Measurements from ENCODE around the gene SKAP2.

DNA sequence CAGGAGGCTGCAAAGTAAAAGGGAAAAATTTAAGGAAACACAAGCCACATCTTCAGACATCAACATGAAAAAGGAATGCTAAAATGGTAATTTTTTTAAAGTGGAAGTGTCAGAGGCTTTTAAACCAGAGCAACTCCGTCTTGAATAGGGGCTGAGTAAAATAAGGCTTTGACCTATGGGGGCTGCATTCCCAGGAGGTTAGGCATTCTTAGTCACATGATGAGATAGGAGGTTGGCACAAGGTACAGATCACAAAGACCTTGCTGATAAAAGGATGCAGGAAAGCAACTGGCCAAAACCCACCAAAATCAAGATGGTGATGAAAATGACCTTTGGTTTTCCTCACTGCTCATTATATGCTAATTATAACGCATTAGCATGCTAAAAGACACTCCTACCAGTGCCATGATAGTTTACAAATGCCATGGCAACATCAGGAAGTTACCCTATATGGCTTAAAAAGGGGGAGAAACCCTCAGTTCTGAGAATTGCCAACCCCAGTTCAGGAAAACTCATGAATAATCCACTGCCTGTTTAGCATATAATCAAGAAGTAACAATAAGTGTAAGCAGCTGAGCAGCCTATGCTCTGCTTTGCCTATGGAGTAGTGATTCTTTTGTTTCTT, 128.3 kb downstream of the SKAP2 start:
- no peak for TF ChIP-seq POLR2A (IDR thresholded peaks at IDR 0.05)
- TF ChIP-seq, protein P1, sequence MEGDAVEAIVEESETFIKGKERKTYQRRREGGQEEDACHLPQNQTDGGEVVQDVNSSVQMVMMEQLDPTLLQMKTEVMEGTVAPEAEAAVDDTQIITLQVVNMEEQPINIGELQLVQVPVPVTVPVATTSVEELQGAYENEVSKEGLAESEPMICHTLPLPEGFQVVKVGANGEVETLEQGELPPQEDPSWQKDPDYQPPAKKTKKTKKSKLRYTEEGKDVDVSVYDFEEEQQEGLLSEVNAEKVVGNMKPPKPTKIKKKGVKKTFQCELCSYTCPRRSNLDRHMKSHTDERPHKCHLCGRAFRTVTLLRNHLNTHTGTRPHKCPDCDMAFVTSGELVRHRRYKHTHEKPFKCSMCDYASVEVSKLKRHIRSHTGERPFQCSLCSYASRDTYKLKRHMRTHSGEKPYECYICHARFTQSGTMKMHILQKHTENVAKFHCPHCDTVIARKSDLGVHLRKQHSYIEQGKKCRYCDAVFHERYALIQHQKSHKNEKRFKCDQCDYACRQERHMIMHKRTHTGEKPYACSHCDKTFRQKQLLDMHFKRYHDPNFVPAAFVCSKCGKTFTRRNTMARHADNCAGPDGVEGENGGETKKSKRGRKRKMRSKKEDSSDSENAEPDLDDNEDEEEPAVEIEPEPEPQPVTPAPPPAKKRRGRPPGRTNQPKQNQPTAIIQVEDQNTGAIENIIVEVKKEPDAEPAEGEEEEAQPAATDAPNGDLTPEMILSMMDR (IDR thresholded peaks at IDR 0.05): no peak

Data from adrenal gland (tissue), 5 donors.